Measurements from ENCODE around the gene MYH11. TPM values are rescaled to one million over a fixed set of nuclear protein-coding genes. Genes with fewer than 3 reads are reported as not detected.
"Not testable (repeated sequence)": the region's sequence is repeated elsewhere in the genome, so short reads cannot be mapped to it uniquely, and the experiment has no call there.

MYH11 gene
- total RNA-seq, 1 experiment from 2014 or later, result not detected

- no peaks in the 10 kb centered on the region for H3K4me1 Mint-ChIP-seq (ENCODE audit: insufficient read depth, unreplicated experiment)
- H3K9me3 Mint-ChIP-seq (ENCODE audit: unreplicated experiment), result peaks cover 7% of the 10 kb centered on the region
- no peak overlapping the region for H3K27ac Mint-ChIP-seq (ENCODE audit: low read depth, unreplicated experiment)
- no peak for TF ChIP-seq CTCF (IDR thresholded peaks at IDR 0.05; ENCODE audit: unreplicated experiment)
- intact Hi-C loops (cut with micrococcal nuclease), result loop anchor here (1.0 to 5.0 kb wide), 2 partner anchors 55 to 306 kb away; no protein-coding TSS in a partner anchor
- H3K36me3 Mint-ChIP-seq (ENCODE audit: insufficient read depth, unreplicated experiment), result peaks cover 6% of the 10 kb centered on the region
- H3K27me3 Mint-ChIP-seq (ENCODE audit: insufficient read depth, unreplicated experiment), result peaks cover 33% of the 10 kb centered on the region
- ChIA-PET POLR2A (no interaction called here), CTCF (interaction anchor here (0.6 to 3.5 kb wide), 10 partner anchors 12 to 307 kb away, joined by 3 to 43 read pairs (median 5); no protein-coding TSS in a partner anchor)
- H3K4me3 Mint-ChIP-seq (ENCODE audit: unreplicated experiment), result no peak overlapping the region
- DNase-seq (ENCODE audit: unreplicated experiment), result no peak
- no TSS peak for BruUV-seq (replicated peaks)
Observed at GRCh38 chr16:15820837-15821236, 36.0 kb downstream of the MYH11 start.

GRCh38 chr16:15819046-15819445 lies 37.8 kb downstream of the MYH11 start:
- H3K27ac Mint-ChIP-seq (ENCODE audit: low read depth, unreplicated experiment), result no peak overlapping the region
- CTCF ChIA-PET, result interaction anchor here (3.1 kb wide), 1 partner anchor 52 kb away, joined by 17 read pairs; no protein-coding TSS in a partner anchor
- H3K9me3 Mint-ChIP-seq (ENCODE audit: unreplicated experiment), result peaks cover 17% of the 10 kb centered on the region
- H3K27me3 Mint-ChIP-seq (ENCODE audit: insufficient read depth, unreplicated experiment), result peaks cover 38% of the 10 kb centered on the region
- POLR2A ChIA-PET, result interaction anchor here (0.6 kb wide), 2 partner anchors 50 to 53 kb away, joined by 3 to 4 read pairs; no protein-coding TSS in a partner anchor
- no peaks in the 10 kb centered on the region for H3K4me1 Mint-ChIP-seq (ENCODE audit: insufficient read depth, unreplicated experiment)
- no peak for DNase-seq (ENCODE audit: unreplicated experiment)
- no peak overlapping the region for H3K4me3 Mint-ChIP-seq (ENCODE audit: unreplicated experiment)
- BruUV-seq (replicated peaks), result no TSS peak
- H3K36me3 Mint-ChIP-seq (ENCODE audit: insufficient read depth, unreplicated experiment), result peaks cover 6% of the 10 kb centered on the region
- TF ChIP-seq CTCF (IDR thresholded peaks at IDR 0.05; ENCODE audit: unreplicated experiment), result no peak
- intact Hi-C loops (cut with micrococcal nuclease), result no loop called here

GRCh38 chr16:15817446-15817845 lies 39.4 kb downstream of the MYH11 start:
- H3K4me1 Mint-ChIP-seq (ENCODE audit: insufficient read depth, unreplicated experiment), result no peaks in the 10 kb centered on the region
- peaks cover 6% of the 10 kb centered on the region for H3K36me3 Mint-ChIP-seq (ENCODE audit: insufficient read depth, unreplicated experiment)
- CTCF ChIA-PET, result no interaction called here
- TF ChIP-seq CTCF (IDR thresholded peaks at IDR 0.05; ENCODE audit: unreplicated experiment), result no peak
- H3K27ac Mint-ChIP-seq (ENCODE audit: low read depth, unreplicated experiment), result no peak overlapping the region
- peaks cover 44% of the 10 kb centered on the region for H3K27me3 Mint-ChIP-seq (ENCODE audit: insufficient read depth, unreplicated experiment)
- DNase-seq (ENCODE audit: unreplicated experiment), result no peak
- intact Hi-C loops (cut with micrococcal nuclease), result no loop called here
- H3K4me3 Mint-ChIP-seq (ENCODE audit: unreplicated experiment), result no peak overlapping the region
- POLR2A ChIA-PET, result no interaction called here
- no TSS peak for BruUV-seq (replicated peaks)
- H3K9me3 Mint-ChIP-seq (ENCODE audit: unreplicated experiment), result peaks cover 17% of the 10 kb centered on the region

- CTCF ChIA-PET, result interaction anchor here (0.6 to 0.9 kb wide), 5 partner anchors 12 to 275 kb away, joined by 3 to 4 read pairs (median 3); no protein-coding TSS in a partner anchor
- Mint-ChIP-seq H3K27ac (ENCODE audit: low read depth, unreplicated experiment) (no peak overlapping the region), H3K36me3 (ENCODE audit: insufficient read depth, unreplicated experiment) (peaks cover 6% of the 10 kb centered on the region), H3K9me3 (ENCODE audit: unreplicated experiment) (peaks cover 17% of the 10 kb centered on the region), H3K4me1 (ENCODE audit: insufficient read depth, unreplicated experiment) (no peaks in the 10 kb centered on the region), H3K27me3 (ENCODE audit: insufficient read depth, unreplicated experiment) (peaks cover 44% of the 10 kb centered on the region), H3K4me3 (ENCODE audit: unreplicated experiment) (no peak overlapping the region)
- intact Hi-C loops (cut with micrococcal nuclease), result no loop called here
- DNase-seq (ENCODE audit: unreplicated experiment), result no peak
- BruUV-seq (replicated peaks), result no TSS peak
- no peak for TF ChIP-seq CTCF (IDR thresholded peaks at IDR 0.05; ENCODE audit: unreplicated experiment)
- POLR2A ChIA-PET, result interaction anchor here (0.5 kb wide), 1 partner anchor 30 kb away, joined by 3 read pairs; no protein-coding TSS in a partner anchor
Observed at GRCh38 chr16:15816228-15816627, 40.6 kb downstream of the MYH11 start.

GRCh38 chr16:15812401-15812750 lies 44.5 kb downstream of the MYH11 start:
- Mint-ChIP-seq H3K27ac (ENCODE audit: low read depth, unreplicated experiment) (peak overlapping the region; percentile 19), H3K27me3 (ENCODE audit: insufficient read depth, unreplicated experiment) (peaks cover 36% of the 10 kb centered on the region), H3K9me3 (ENCODE audit: unreplicated experiment) (peaks cover 17% of the 10 kb centered on the region)
- CTCF ChIA-PET, result interaction anchor here (0.6 to 1.1 kb wide), 4 partner anchors 35 to 315 kb away, joined by 3 read pairs; no protein-coding TSS in a partner anchor
- H3K36me3 Mint-ChIP-seq (ENCODE audit: insufficient read depth, unreplicated experiment); DNase-seq (ENCODE audit: unreplicated experiment); BruUV-seq (replicated peaks); intact Hi-C loops (cut with micrococcal nuclease); POLR2A ChIA-PET; H3K4me1 Mint-ChIP-seq (ENCODE audit: insufficient read depth, unreplicated experiment); H3K4me3 Mint-ChIP-seq (ENCODE audit: unreplicated experiment): not testable (repeated sequence)
